HG03442 (cell line): ENCODE data around the gene HDAC11.

ENCODE experiments used
- ATAC-seq: cut with Tn5 transposase; IDR thresholded peaks from one replicate; pipeline ENCODE4 v1.9.1; 2021; ENCODE audit warnings: mild to moderate bottlenecking, moderate library complexity; ENCODE audit not compliant: unreplicated experiment

The HDAC11 gene

GRCh38 chr3:13540297-13540995 is 60.3 kb downstream of the HDAC11 start:
- ATAC-seq = no peak

GRCh38 chr3:13541691-13542090 is 61.6 kb downstream of the HDAC11 start:
- ATAC-seq = no peak

GRCh38 chr3:13542142-13542541 is 62.0 kb downstream of the HDAC11 start:
- no peak for ATAC-seq

GRCh38 chr3:13543253-13543652 is 63.1 kb downstream of the HDAC11 start:
- no peak for ATAC-seq

- ATAC-seq = no peak
Observed at GRCh38 chr3:13544293-13544831, 64.3 kb downstream of the HDAC11 start.

DNA sequence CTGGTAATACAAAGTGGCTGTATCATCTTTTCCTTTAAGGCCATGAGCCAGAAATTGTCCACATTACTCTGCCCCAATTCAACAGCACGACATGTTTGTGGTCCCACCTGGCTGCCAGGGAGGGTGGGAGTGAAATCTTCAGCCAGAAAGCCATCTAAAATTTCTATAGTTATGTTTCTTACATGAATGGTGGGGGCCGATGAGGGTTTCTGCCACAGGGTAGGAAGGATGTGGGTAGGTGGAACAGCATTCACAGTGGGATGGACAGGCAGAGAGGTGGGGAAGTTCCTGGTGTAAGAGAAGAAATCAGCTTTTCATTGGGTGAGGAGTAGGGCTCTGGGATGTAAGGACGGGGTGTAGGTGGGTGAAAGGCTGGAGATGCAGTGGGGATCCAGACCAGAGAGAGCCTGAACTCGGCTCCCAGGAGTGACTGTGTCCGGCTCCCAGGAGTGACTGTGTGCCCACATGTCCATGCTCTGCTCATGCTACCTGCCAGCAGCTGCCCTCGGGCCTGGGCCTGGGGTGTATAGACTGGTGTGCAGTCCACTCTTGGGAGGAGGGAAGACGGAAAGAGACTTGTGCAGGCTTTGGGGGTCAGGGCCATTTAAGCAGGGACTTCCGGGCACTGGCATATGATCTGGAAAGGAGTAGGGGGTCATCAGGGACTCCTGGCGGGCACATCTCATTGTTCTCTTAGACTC is 65.0 kb downstream of the HDAC11 start:
- ATAC-seq = no peak

GRCh38 chr3:13545952-13546454 is 65.9 kb downstream of the HDAC11 start:
- ATAC-seq = no peak

GRCh38 chr3:13546667-13547171 is 66.6 kb downstream of the HDAC11 start:
- ATAC-seq = no peak

DNA sequence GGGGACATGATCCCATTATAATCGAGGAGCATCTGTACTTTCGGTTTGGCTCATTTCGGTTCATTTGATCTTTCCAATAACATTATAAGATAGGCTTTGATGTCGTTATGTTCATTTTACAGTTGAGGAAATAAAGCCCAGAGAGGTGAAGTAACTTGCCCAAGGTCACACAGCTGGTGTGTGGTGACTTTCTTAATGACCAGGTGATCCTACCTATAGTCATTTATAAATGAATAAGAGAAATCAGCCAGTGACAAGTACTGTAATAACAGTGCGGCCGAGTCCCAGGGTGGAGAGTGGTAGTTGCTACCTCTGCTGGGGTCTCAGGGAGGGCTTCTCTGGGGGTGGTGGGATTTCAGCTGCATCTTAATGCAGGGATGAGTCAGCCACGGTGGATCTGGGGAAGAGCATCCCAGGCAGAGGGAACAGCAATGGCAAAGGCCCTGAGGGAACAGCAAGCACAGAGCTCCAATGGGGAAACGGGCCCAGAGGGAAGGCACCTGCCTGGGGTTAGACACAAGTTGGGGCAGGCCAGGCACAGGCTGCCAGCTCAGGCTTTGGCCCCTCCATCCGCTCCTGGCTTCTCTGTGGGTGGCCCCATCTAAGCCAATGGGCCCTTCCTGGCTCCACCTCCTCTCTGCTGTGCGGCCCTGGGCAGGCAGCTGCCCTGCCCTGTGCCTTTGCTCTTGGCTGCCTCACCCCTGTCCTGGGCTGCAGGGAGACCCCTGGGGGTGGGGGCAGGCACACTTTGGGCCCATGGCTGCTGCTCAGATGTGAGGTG is 67.7 kb downstream of the HDAC11 start:
- ATAC-seq = no peak

DNA sequence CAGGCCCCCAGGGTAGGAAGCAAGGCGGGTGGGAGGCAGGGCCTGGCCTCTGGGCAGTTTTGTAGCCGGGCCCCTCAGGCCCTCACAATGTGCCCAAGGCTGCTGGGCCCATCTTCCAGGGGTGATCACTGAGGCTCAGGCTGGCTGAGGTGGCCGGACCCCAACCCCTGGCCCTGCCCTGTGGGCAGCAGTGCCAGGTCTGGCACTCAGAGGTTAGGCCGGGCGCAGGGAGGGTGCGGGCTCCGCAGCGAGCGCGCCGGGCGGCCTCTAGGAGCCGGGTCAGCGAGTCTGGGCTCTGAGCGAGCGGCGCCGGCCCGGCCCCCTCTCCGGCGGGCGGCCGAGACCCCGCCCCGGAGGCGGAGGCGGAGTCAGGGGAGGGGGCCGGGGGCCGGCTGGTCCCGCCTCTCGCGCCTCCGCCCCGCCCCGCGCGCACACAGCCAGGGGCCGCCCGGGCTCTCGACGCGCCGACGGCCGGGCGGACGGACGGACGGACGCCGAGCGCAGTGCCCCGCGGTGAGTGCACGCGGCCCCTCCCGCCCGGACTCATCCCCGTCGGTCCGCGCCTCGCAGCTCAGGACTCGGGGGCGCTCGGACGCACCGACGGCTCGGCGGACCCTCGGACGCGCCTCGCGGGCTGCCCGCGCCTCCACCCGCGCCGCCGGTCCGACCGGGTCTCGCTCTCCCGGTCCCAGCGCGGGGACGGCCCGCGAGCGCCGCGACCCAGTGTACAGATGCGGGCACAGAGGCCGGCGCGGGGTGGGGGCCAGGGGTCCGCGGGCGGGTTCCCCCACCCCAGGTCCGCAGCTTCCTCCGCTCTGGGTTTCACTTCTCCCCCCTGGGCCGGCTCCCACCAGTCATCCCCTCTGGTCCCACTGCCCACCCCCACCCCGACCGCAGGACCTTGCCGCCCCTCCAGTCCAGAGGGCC is 68.9 kb downstream of the HDAC11 start, which contains the start of gene FBLN2:
TSS of gene FBLN2 (plus strand) at position 430 of the 927 bp plus-strand sequence. CDS start 21,231 bp downstream, outside the sequence.
- ATAC-seq = no peak

DNA sequence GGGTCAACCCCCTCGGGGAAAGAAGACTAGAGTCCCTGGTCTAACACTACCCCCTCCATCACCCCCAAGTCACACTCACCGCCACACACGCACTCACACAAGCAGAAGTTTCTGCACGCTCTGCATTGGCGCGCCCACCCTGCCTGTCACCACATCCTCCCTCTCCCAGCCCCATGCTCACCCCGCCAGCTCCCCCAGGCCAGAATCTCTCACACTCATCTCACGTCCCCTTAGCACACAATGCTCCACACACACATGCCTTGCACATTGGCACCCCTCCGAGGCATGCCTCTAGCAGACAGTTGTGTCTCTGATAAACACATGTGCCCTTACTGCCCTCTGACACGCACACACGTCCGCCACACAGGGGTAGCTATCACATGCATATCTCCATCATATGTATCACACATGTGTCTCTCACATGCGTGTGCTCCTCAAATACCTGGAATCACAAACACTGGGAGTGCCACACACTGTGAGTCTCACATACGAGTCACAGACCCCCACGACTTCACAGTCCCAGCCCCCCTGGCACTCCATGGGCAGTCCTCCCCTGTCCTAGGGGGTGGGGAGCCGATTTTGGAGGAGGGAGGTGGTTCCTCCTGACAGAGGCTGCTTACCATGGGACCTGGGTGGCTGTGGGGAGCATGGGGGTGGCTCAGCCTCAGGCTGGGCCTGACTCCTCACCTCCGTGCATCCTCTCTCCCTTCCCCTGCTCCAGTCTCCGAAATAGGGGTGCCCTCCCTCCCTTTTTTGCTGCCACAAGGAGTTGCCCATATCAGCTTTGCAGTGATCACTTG is 69.7 kb downstream of the HDAC11 start:
- ATAC-seq = no peak

GRCh38 chr3:13550423-13550690 is 70.3 kb downstream of the HDAC11 start:
- ATAC-seq = no peak

- no peak for ATAC-seq
Observed at GRCh38 chr3:13550791-13551360, 70.8 kb downstream of the HDAC11 start.

DNA sequence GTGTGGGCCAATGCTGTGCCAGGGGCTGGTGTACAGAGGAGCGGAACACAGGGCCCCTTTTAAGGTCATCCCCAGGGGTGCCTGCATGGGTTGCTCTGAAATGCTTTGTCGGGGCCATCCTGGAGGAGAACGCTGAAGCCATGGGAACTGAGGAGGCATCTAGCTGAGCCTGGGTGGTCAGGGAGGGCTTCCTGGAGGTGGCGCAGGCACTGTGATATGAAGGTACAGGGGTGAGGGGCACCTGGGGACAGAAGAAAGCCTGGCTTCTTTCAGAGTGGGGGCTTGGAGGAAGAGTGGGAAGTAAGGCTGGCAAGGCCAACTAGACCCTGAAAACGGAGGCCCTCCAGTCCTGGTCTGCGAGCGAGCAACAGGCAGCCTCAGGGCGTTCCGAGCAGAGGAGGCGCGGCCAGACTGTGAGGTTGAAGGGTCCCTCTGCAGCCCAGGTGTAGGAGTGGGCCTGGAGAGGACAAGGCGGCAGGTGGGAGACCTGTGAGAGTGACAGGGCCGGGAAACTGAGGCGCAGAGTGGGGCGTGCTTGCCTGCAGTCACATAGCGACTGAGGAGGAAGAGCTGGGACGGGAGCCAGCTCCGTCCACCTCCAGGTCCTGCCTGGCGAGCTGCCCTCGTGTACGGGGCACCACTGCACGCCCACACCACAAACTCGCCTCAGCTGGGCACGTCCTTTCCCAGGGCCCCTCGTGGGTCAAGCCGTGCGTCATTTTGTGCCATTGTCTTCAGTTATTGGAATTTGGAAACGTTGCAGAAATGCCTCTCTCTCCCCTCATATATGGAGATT is 72.9 kb downstream of the HDAC11 start:
- no peak for ATAC-seq

- ATAC-seq = no peak
Observed at GRCh38 chr3:13553686-13554085, 73.6 kb downstream of the HDAC11 start.

DNA sequence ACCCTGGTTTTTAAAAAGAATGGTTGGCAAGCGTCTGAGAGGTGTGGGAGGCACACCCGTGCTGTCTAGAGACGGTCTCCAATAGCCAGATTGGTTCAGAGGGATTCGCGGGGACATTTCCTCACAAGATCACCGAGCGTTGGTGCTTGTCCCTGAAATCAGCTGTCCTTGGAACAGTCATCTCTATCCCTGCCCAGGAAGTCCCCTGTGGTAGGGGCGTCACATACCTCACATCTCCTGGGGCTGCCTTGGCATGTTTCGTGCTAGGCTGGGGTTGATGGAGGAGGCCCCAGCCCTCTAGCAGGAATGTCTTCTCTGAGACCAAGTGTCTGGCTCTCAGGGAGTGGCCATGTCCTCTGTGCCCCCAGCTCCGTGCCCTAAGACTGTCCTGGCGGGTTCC is 75.6 kb downstream of the HDAC11 start:
- ATAC-seq = no peak
